AG09319 (cell line): ENCODE data around the gene CLEC16A.

Source experiments
- DNase-seq: peaks from one replicate; pipeline ENCODE4 v3.0.0-alpha.2; 2010; ENCODE audit warnings: low read depth; ENCODE audit errors: extremely low read depth
- CTCF ChIP-seq: IDR thresholded peaks from 2 replicates; pipeline ENCODE4 v1.5.1; 2011; ENCODE audit warnings: low read depth, mild to moderate bottlenecking, inconsistent platforms, low read length, moderate library complexity

Gene CLEC16A

GRCh38 chr16:11201498-11202259 is 257.3 kb downstream of the CLEC16A start:
- TF ChIP-seq CTCF, result no peak
- peak; percentile 37 for DNase-seq

- no peak for TF ChIP-seq CTCF
- DNase-seq, result no peak
Measured at GRCh38 chr16:11202260-11203091, 258.1 kb downstream of the CLEC16A start.

GRCh38 chr16:11203111-11203623 is 258.8 kb downstream of the CLEC16A start:
- no peak for TF ChIP-seq CTCF
- no peak for DNase-seq

- no peak for DNase-seq
- no peak for TF ChIP-seq CTCF
Measured at GRCh38 chr16:11204513-11205047, 260.2 kb downstream of the CLEC16A start.

GRCh38 chr16:11205065-11205699 is 260.8 kb downstream of the CLEC16A start:
- no peak for DNase-seq
- TF ChIP-seq CTCF, result no peak

- TF ChIP-seq CTCF, result no peak
- no peak for DNase-seq
Measured at GRCh38 chr16:11205754-11206581, 261.6 kb downstream of the CLEC16A start.
